CD4-positive, CD25-positive, alpha-beta regulatory T cell (primary cell): ENCODE data around the gene ARHGAP1. TPM values are rescaled to one million over a fixed set of nuclear protein-coding genes. Genes with fewer than 3 reads are reported as not detected.

Experiments used
- ATAC-seq, 2 donors: fragments of 150-1000 bp; cut with Tn5 transposase; one replicate each; pipeline ENCODE4 v1.10.0; 2021; ENCODE audit warnings: low read depth in 2 of 2, moderate number of reproducible peaks in 2 of 2, moderate library complexity in 1 of 2
- DNase-seq, 3 donors: peaks; one replicate each; pipeline versions ENCODE4 v3.0.0 to v3.0.0-alpha.2; 2012 to 2022; ENCODE audit warnings: mixed read lengths in 1 of 3
- H3K27ac ChIP-seq: one replicate; pipeline ENCODE4 v1.7.0; 2013; ENCODE audit warnings: mild to moderate bottlenecking, low read length; ENCODE audit not compliant: insufficient read depth, poor library complexity, severe bottlenecking
- H3K27me3 ChIP-seq: one replicate; pipeline ENCODE4 v1.7.0; 2013; ENCODE audit warnings: low read length; ENCODE audit not compliant: control insufficient read depth, insufficient read depth
- H3K36me3 ChIP-seq: one replicate; pipeline ENCODE4 v1.7.0; 2013; ENCODE audit warnings: mild to moderate bottlenecking, low read length, moderate library complexity; ENCODE audit not compliant: control insufficient read depth, insufficient read depth
- H3K4me1 ChIP-seq: 2 replicates; pipeline ENCODE4 v1.7.0; 2013; ENCODE audit warnings: mild to moderate bottlenecking, low read length; ENCODE audit not compliant: insufficient read depth, control insufficient read depth, poor library complexity, severe bottlenecking
- H3K4me3 ChIP-seq: one replicate; pipeline ENCODE4 v1.7.0; 2013; ENCODE audit warnings: low read depth, mild to moderate bottlenecking, low read length, moderate library complexity
- H3K9me3 ChIP-seq, 2 experiments: 1 replicate in 1 of 2; 2 replicates in 1 of 2; pipeline ENCODE4 v1.7.0; 2013; ENCODE audit warnings: low read length in 2 of 2, mild to moderate bottlenecking in 1 of 2, moderate library complexity in 1 of 2; ENCODE audit not compliant: control insufficient read depth in 2 of 2
- H3K27ac Mint-ChIP-seq, 3 donors: one replicate each; pipeline ENCODE4 v1.8.0; 2020 to 2022; ENCODE audit warnings: mild to moderate bottlenecking in 3 of 3, mixed read lengths in 3 of 3, moderate library complexity in 2 of 3
- H3K27me3 Mint-ChIP-seq: one replicate; pipeline ENCODE4 v1.8.0; 2022; ENCODE audit warnings: mild to moderate bottlenecking, mixed read lengths
- H3K36me3 Mint-ChIP-seq: one replicate; pipeline ENCODE4 v1.8.0; 2020; ENCODE audit warnings: mixed read lengths
- H3K4me1 Mint-ChIP-seq, 4 donors: one replicate each; pipeline ENCODE4 v1.8.0; 2020 to 2022; ENCODE audit warnings: mixed read lengths in 4 of 4, mild to moderate bottlenecking in 1 of 4
- H3K4me3 Mint-ChIP-seq, 4 donors: one replicate each; pipeline ENCODE4 v1.8.0; 2020 to 2022; ENCODE audit warnings: mild to moderate bottlenecking in 4 of 4, mixed read lengths in 4 of 4, moderate library complexity in 3 of 4
- H3K9me3 Mint-ChIP-seq, 7 donors: one replicate each; pipeline ENCODE4 v1.8.0; 2020 to 2022; ENCODE audit warnings: mixed read lengths in 7 of 7, mild to moderate bottlenecking in 3 of 7, moderate library complexity in 2 of 7
- polyA plus RNA-seq, 4 donors: library from polyadenylated mRNA; unstranded; fragments of 300-500 nt; fragmentation: Illumina TruSeq; gene quantifications; one replicate each; pipeline ENCODE4 v1.2.3, GENCODE V29; 2021
- total RNA-seq: library from RNA; stranded (reverse); gene quantifications from one replicate; pipeline ENCODE4 v1.2.3, GENCODE V29; 2022

ARHGAP1 gene
- total and polyA plus RNA-seq, 5 donors from 2014 or later: 46.6 to 72.5 (median 52.4) TPM

DNA sequence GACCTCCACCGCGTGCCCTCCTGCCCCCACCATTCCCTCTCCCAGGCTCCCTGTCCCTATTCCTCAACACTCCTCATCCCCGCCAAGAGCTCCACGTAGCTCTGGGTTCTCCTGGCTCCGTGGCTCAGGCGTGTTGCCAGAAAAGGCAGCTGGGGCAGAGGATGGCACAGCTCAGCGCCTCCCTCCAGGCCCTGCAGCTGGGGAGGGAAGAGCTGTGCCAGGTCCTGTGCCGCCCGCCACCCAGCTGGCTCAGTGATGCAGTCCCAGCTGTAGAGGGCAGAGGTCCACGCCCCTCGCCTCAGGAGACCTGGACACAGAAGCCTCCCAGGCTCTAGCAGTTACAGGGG is 4.2 kb downstream of the ARHGAP1 start:
- Histone ChIP-seq H3K4me3 (no peak overlapping the region), H3K27me3 (no peaks in the 10 kb centered on the region), H3K27ac (no peak overlapping the region), H3K9me3 (no peaks in the 10 kb centered on the region), H3K4me1 (peaks cover 50% of the 10 kb centered on the region), H3K36me3 (peaks cover 50% of the 10 kb centered on the region)
- ATAC-seq (no peak), DNase-seq (no peak)
- H3K4me1 Mint-ChIP-seq: peaks cover 5 to 55% (median 27%) of the 10 kb centered on the region in 4 donors
- H3K27me3 Mint-ChIP-seq: no peaks in the 10 kb centered on the region
- peak overlapping the region in 3 of 4 donors; percentile 5 to 75 (median 13) for H3K4me3 Mint-ChIP-seq
- H3K36me3 Mint-ChIP-seq: peaks cover 14% of the 10 kb centered on the region
- peak overlapping the region in 2 of 3 donors; percentile 17 to 59 for H3K27ac Mint-ChIP-seq
- peaks cover 0 to under 1% (median 0%) of the 10 kb centered on the region in 7 donors for H3K9me3 Mint-ChIP-seq

DNA sequence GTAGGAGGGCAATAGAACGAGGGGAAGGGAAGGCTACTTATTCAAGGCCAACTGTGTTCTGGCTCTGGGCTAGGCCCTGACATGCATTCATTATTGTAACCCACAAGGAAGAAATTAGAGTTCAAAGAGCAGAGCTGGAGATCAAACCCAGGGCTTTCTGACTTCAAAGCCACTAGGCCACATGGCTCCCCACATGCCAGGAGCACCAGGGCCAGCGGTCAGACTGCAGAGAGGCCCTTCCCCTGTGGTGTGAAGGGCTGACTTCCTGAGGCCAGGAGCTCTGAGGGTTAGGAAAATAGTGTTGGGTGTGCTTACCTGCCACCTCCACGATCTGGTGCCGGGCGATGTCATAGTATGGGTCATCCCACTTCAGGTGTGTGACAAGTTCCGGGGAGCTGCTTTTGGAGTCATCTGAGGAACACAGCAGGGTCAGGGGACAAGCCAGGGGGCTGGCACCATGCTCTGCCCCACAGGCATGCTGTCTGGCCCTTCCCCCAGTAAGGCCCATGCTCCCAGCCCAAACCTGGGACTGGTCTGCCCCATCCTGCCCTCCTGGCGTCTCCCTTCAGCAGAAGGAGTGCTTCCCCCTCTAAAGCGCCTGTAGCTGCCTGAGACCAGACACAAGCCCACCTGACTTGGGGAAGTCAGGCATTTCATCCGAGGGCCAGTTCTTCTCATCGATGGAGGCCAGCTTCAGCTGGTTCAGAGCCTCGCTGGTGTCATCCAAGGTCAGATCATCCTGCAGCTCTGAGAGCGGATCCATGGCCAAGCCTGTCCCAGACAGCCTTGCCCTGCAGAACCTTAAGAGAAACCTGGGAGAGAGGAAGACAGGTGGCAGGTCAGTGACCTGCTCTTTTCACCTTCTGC is 4.8 kb downstream of the ARHGAP1 start:
- no peak overlapping the region for H3K27ac ChIP-seq
- Mint-ChIP-seq H3K4me1 (peaks cover 5 to 55% (median 25%) of the 10 kb centered on the region in 4 donors), H3K9me3 (no peaks in the 10 kb centered on the region), H3K27ac (peak overlapping the region in 2 of 3 donors; percentile 17 to 79), H3K4me3 (no peak overlapping the region), H3K36me3 (peaks cover 15% of the 10 kb centered on the region), H3K27me3 (no peaks in the 10 kb centered on the region)
- DNase-seq (no peak), ATAC-seq (no peak)
- peaks cover 47% of the 10 kb centered on the region for H3K4me1 ChIP-seq
- peaks cover 56% of the 10 kb centered on the region for H3K36me3 ChIP-seq
- H3K4me3 ChIP-seq: no peak overlapping the region
- no peaks in the 10 kb centered on the region for H3K9me3 ChIP-seq
- no peaks in the 10 kb centered on the region for H3K27me3 ChIP-seq

- Histone ChIP-seq H3K4me3 (no peak overlapping the region), H3K27ac (no peak overlapping the region), H3K27me3 (no peaks in the 10 kb centered on the region), H3K36me3 (peaks cover 60% of the 10 kb centered on the region), H3K9me3 (no peaks in the 10 kb centered on the region), H3K4me1 (peaks cover 40% of the 10 kb centered on the region)
- peaks cover 15% of the 10 kb centered on the region for H3K36me3 Mint-ChIP-seq
- ATAC-seq: no peak
- H3K27ac Mint-ChIP-seq: no peak overlapping the region
- peaks cover 5 to 50% (median 21%) of the 10 kb centered on the region in 4 donors for H3K4me1 Mint-ChIP-seq
- DNase-seq: no peak
- no peak overlapping the region for H3K4me3 Mint-ChIP-seq
- no peaks in the 10 kb centered on the region for H3K27me3 Mint-ChIP-seq
- H3K9me3 Mint-ChIP-seq: no peaks in the 10 kb centered on the region
Measured at GRCh38 chr11:46694607-46695006, 5.8 kb downstream of the ARHGAP1 start.

DNA sequence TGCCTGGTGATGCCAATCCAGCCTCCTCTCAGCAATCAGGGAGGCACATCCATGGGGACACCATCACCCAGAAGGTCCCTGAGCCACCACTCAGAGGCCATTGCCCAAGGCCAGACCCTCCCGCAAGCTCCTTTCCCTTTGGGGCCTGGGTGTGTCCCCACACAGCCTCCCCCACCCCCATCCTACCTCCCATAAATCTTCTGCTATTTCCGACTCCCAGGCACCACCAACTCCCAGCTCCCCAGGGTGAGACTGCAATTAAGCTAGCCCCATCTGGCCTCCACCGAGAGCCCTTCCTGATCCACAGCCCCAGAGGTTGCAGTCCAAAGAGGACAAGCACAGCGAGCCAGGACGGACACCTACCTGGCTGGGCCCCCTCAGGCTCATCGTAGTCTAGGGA is 6.3 kb downstream of the ARHGAP1 start:
- peaks cover 35% of the 10 kb centered on the region for H3K4me1 ChIP-seq
- Mint-ChIP-seq H3K27me3 (no peaks in the 10 kb centered on the region), H3K4me1 (peaks cover 4 to 48% (median 19%) of the 10 kb centered on the region in 4 donors), H3K36me3 (peaks cover 17% of the 10 kb centered on the region), H3K4me3 (no peak overlapping the region), H3K9me3 (no peaks in the 10 kb centered on the region), H3K27ac (peak overlapping the region in 2 of 3 donors; percentile 71)
- no peak overlapping the region for H3K27ac ChIP-seq
- no peaks in the 10 kb centered on the region for H3K27me3 ChIP-seq
- no peak overlapping the region for H3K4me3 ChIP-seq
- no peaks in the 10 kb centered on the region for H3K9me3 ChIP-seq
- ATAC-seq (no peak), DNase-seq (no peak)
- H3K36me3 ChIP-seq: peaks cover 62% of the 10 kb centered on the region

DNA sequence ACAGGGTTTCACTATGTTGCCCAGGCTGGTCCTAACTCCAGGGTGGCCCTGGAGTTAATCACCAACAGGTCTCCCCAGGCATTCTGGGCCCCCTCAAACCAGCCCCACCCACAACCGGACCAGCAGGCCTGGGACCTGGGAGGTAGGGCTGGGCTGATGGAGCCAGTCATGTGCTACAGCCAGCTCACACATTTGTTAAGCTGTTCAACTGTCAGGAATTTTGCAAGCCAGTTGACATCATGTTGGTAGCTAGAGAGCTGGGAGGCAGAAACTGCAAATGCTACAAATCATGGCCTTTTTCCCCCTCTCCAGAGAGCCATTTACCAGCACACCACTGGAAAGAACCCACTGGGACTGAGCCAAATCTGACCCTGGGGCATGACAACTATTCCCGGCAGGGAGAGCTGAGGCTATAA is 6.8 kb downstream of the ARHGAP1 start:
- Mint-ChIP-seq H3K27me3 (no peaks in the 10 kb centered on the region), H3K27ac (peak overlapping the region in 1 of 3 donors; percentile 14), H3K9me3 (no peaks in the 10 kb centered on the region), H3K4me3 (no peak overlapping the region), H3K4me1 (peaks cover 0 to 45% (median 16%) of the 10 kb centered on the region in 4 donors), H3K36me3 (peaks cover 18% of the 10 kb centered on the region)
- Histone ChIP-seq H3K27me3 (no peaks in the 10 kb centered on the region), H3K36me3 (peaks cover 65% of the 10 kb centered on the region), H3K9me3 (no peaks in the 10 kb centered on the region), H3K4me1 (peaks cover 30% of the 10 kb centered on the region), H3K4me3 (no peak overlapping the region), H3K27ac (no peak overlapping the region)
- ATAC-seq: no peak
- no peak for DNase-seq

- ATAC-seq: no peak
- Mint-ChIP-seq H3K4me3 (no peak overlapping the region), H3K27me3 (no peaks in the 10 kb centered on the region), H3K4me1 (peaks cover 0 to 41% (median 9%) of the 10 kb centered on the region in 4 donors), H3K27ac (no peak overlapping the region), H3K9me3 (no peaks in the 10 kb centered on the region), H3K36me3 (peaks cover 20% of the 10 kb centered on the region)
- Histone ChIP-seq H3K27ac (no peak overlapping the region), H3K4me1 (peaks cover 19% of the 10 kb centered on the region), H3K27me3 (no peaks in the 10 kb centered on the region), H3K9me3 (no peaks in the 10 kb centered on the region), H3K36me3 (peaks cover 75% of the 10 kb centered on the region), H3K4me3 (no peak overlapping the region)
- no peak for DNase-seq
Measured at GRCh38 chr11:46692450-46692849, 8.0 kb downstream of the ARHGAP1 start.

- peak overlapping the region in 2 of 3 donors; percentile 51 to 56 for H3K27ac Mint-ChIP-seq
- ATAC-seq: no peak
- H3K36me3 ChIP-seq: peaks cover 81% of the 10 kb centered on the region
Measured at GRCh38 chr11:46690702-46691101, 9.7 kb downstream of the ARHGAP1 start.

More at GRCh38 chr11:46690702-46691101, 9.7 kb downstream of the ARHGAP1 start:
- Histone ChIP-seq H3K27ac (no peak overlapping the region), H3K4me1 (peaks cover 10% of the 10 kb centered on the region), H3K27me3 (no peaks in the 10 kb centered on the region), H3K9me3 (no peaks in the 10 kb centered on the region), H3K4me3 (no peak overlapping the region)
- Mint-ChIP-seq H3K4me3 (peak overlapping the region in 1 of 4 donors; percentile 15), H3K36me3 (peaks cover 20% of the 10 kb centered on the region), H3K27me3 (no peaks in the 10 kb centered on the region), H3K9me3 (no peaks in the 10 kb centered on the region), H3K4me1 (peaks cover 0 to 25% (median 8%) of the 10 kb centered on the region in 4 donors)
- DNase-seq: no peak
